Fibroblast of lung (primary cell): ENCODE measurements around the gene AACS. TPM values are rescaled to one million over a fixed set of nuclear protein-coding genes. Genes with fewer than 3 reads are reported as not detected.
"Not testable (repeated sequence)": the region's sequence is repeated elsewhere in the genome, so short reads cannot be mapped to it uniquely, and the experiment has no call there.

Experiments
- DNase-seq, 2 donors: peaks; one replicate each; pipeline versions ENCODE4 v3.0.0 to v3.0.0-alpha.2; 2010; ENCODE audit warnings: low read depth in 2 of 2
- H2AFZ ChIP-seq: 2 replicates; pipeline ENCODE4 v1.5.1; 2012; ENCODE audit warnings: low read length, control low read depth, inconsistent platforms
- H3K27ac ChIP-seq: 2 replicates; pipeline ENCODE4 v1.5.1; 2011; ENCODE audit warnings: low read length, control low read depth; ENCODE audit not compliant: insufficient read depth
- H3K27me3 ChIP-seq: 2 replicates; pipeline ENCODE4 v1.5.1; 2011; ENCODE audit warnings: mild to moderate bottlenecking, low read length; ENCODE audit not compliant: control insufficient read depth, insufficient read depth
- H3K36me3 ChIP-seq: 2 replicates; pipeline ENCODE4 v1.5.1; 2011; ENCODE audit warnings: low read length; ENCODE audit not compliant: control insufficient read depth, insufficient read depth
- H3K4me1 ChIP-seq: 2 replicates; pipeline ENCODE4 v1.5.1; 2011; ENCODE audit warnings: low read length; ENCODE audit not compliant: control insufficient read depth, insufficient read depth; ENCODE audit errors: extremely low read depth
- H3K4me2 ChIP-seq: 2 replicates; pipeline ENCODE4 v1.5.1; 2011; ENCODE audit warnings: low read length, control low read depth; ENCODE audit not compliant: insufficient read depth; ENCODE audit errors: extremely low read depth
- H3K4me3 ChIP-seq, 4 experiments: fragments of 200-600 bp in 1 of 4; sonication (generic) in 1 of 4; replicated peaks in 1 of 4; 2 replicates each; pipeline ENCODE4 v1.5.1; 2011 to 2016; ENCODE audit warnings: low read length in 4 of 4, low read depth in 3 of 4, mild to moderate bottlenecking in 3 of 4, control low read depth in 2 of 4, inconsistent platforms in 1 of 4, mixed read lengths in 1 of 4; ENCODE audit not compliant: insufficient read depth in 1 of 4; ENCODE audit errors: control extremely low read depth in 1 of 4
- H3K79me2 ChIP-seq: 2 replicates; pipeline ENCODE4 v1.5.1; 2012; ENCODE audit warnings: mild to moderate bottlenecking, low read length, inconsistent platforms; ENCODE audit not compliant: control insufficient read depth, insufficient read depth
- H3K9ac ChIP-seq: 2 replicates; pipeline ENCODE4 v1.5.1; 2011; ENCODE audit warnings: mild to moderate bottlenecking, low read length, control low read depth; ENCODE audit not compliant: insufficient read depth
- H3K9me3 ChIP-seq: 2 replicates; pipeline ENCODE4 v1.5.1; 2012; ENCODE audit warnings: low read depth, low read length; ENCODE audit not compliant: control insufficient read depth, insufficient read depth
- H4K20me1 ChIP-seq: 2 replicates; pipeline ENCODE4 v1.5.1; 2011; ENCODE audit warnings: low read length; ENCODE audit not compliant: control insufficient read depth, insufficient read depth; ENCODE audit errors: extremely low read depth
- CTCF ChIP-seq, 2 donors: IDR thresholded peaks in 1 of 2; conservative IDR thresholded peaks in 1 of 2; 1 replicate in 1 of 2; 2 replicates in 1 of 2; pipeline ENCODE4 v1.5.1; 2011 to 2012; ENCODE audit warnings: low read length in 2 of 2, control low read depth in 1 of 2, inconsistent platforms in 1 of 2, low read depth in 1 of 2, mild to moderate bottlenecking in 1 of 2
- EZH2 ChIP-seq: IDR thresholded peaks from 2 replicates; pipeline ENCODE4 v1.5.1; 2012; ENCODE audit warnings: low read length, control low read depth, mild to moderate bottlenecking; ENCODE audit errors: missing control alignments
- polyA plus RNA-seq, 2 donors: library from polyadenylated mRNA; depleted of rRNA in 1 of 2; stranded (reverse) in 1 of 2; unstranded in 1 of 2; fragments of >200 nt; gene quantifications; 2 replicates each; pipeline ENCODE4 v1.2.1, GENCODE V29; 2011 to 2012; ENCODE audit warnings: missing spikeins in 1 of 2
- total RNA-seq: library from RNA; depleted of rRNA; stranded (reverse); fragments of >200 nt; gene quantifications from 2 replicates; pipeline ENCODE4 v1.2.1, GENCODE V29; 2014

Gene AACS
- total and polyA plus RNA-seq, 2 donors (not counting 1 experiment from before 2014, with no cell fraction given): 24.7 to 31.5 TPM

DNA sequence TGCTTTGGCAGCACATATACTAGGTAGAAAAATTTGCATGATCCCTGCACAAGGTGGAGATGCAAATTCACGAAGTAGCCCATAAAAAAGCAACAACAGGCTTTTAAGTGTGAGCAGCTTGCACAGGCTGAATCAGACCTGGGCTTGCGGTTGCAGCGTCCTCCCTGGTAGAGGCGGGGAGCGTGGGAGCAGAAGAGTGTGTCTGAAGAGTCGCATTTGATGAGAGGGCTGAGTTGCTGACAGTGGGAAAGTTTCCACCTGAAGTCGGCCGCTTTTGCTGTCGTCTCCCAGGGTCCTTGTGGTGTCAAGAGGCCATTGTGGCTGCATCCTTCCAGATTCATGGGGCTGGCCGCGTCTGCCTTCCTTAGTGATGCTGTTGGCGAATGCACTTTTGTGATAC is 6.2 kb downstream of the AACS start:
- Histone ChIP-seq H3K9me3 (no peaks in the 10 kb centered on the region), H3K4me3 (no peak overlapping the region), H3K27ac (no peak overlapping the region), H3K79me2 (no peaks in the 10 kb centered on the region), H2AFZ (no peak overlapping the region), H3K27me3 (no peaks in the 10 kb centered on the region), H3K4me2 (no peak overlapping the region), H3K9ac (no peak overlapping the region), H3K36me3 (peaks cover 5% of the 10 kb centered on the region), H4K20me1 (no peaks in the 10 kb centered on the region), H3K4me1 (no peaks in the 10 kb centered on the region)
- no peak for DNase-seq
- no peak for TF ChIP-seq EZH2
- no peak for TF ChIP-seq CTCF (conservative IDR thresholded peaks at IDR 0.05 in 1 of 2, IDR thresholded peaks at IDR 0.05 in 1 of 2; ENCODE audit: low read depth in 1 of 2, low read length in 2 of 2)

DNA sequence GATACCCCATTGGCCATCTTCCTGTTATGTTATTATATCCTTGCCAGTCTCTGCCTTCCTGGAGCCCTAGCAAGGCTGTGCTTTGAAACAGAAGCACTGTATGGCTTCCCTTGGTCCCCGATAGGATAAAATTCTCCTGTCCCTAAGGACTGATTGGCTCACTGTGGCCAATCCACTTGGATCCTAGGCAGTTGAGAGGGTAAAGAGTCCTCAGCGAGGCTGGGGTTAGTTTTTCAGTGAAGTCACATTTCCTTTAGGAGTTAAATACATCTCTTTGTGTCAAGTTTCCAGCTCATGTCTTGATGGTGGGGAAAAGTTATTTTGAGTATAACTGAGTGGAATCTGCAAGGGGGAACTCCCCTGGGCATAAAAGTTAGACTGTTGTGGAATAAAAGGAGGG is 7.3 kb downstream of the AACS start:
- Histone ChIP-seq H3K79me2 (no peaks in the 10 kb centered on the region), H3K27me3 (no peaks in the 10 kb centered on the region), H3K9me3 (no peaks in the 10 kb centered on the region), H3K36me3 (peaks cover 5% of the 10 kb centered on the region), H3K4me3 (no peak overlapping the region), H3K9ac (no peak overlapping the region), H3K4me1 (no peaks in the 10 kb centered on the region), H4K20me1 (no peaks in the 10 kb centered on the region), H3K27ac (no peak overlapping the region), H2AFZ (no peak overlapping the region), H3K4me2 (no peak overlapping the region)
- TF ChIP-seq CTCF (conservative IDR thresholded peaks at IDR 0.05 in 1 of 2, IDR thresholded peaks at IDR 0.05 in 1 of 2; ENCODE audit: low read depth in 1 of 2, low read length in 2 of 2): no peak
- no peak for TF ChIP-seq EZH2
- no peak for DNase-seq

- not testable (repeated sequence) for H3K36me3 ChIP-seq
Observed at GRCh38 chr12:125074294-125074693, 9.1 kb downstream of the AACS start.

More at GRCh38 chr12:125074294-125074693, 9.1 kb downstream of the AACS start:
- H2AFZ ChIP-seq, H3K4me3 ChIP-seq, H3K4me2 ChIP-seq, H4K20me1 ChIP-seq, H3K9me3 ChIP-seq, H3K27me3 ChIP-seq, H3K27ac ChIP-seq, H3K4me1 ChIP-seq, H3K9ac ChIP-seq, H3K79me2 ChIP-seq, DNase-seq: not testable (repeated sequence)
